Stimulated activated CD4-positive, alpha-beta T cell treated with anti-CD3 and anti-CD28 coated beads, Interleukin-4, amount 100 ng/mL, for 1 hour (primary cell): ENCODE results near the gene ADIPOR2.
A peak's percentile ranks its signal among the peaks of the same experiment; 100 is the strongest.

Source experiments
- DNase-seq: peaks from one replicate; pipeline ENCODE4 v3.0.0-alpha.2; 2020

Gene ADIPOR2

DNA sequence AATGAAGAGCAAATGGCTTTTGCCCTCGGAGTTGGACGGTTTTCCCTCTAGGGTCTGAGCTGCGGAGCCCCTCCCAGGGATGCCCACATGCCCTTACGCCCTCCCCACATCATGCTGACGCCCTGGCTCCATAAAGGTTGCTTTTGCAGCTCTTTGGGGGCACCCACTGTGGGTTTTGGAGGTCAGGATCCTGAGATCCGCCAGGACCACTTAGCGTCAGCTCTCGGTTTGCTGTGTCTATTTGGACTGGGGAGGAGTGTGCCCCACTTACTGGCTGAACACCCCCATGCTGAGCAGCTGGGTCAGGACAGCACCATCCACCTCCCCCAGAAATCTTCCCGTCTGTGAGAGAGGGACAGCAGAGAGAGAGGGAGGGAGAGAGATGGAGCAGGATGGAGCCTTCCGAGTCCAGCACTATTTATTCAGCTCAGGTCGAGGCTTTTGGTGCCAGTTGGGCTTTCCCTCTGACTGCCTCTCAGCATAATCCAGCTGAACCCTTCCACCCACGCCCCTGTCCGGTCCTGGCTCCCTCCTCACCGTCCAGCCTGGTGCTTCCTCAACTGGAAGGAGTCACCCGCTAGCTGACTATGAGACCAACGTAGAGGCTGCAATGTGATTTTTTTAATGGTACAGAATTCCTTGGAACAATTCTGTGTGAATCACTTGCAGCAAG is 110.6 kb downstream of the ADIPOR2 start:
- DNase-seq, result no peak

DNA sequence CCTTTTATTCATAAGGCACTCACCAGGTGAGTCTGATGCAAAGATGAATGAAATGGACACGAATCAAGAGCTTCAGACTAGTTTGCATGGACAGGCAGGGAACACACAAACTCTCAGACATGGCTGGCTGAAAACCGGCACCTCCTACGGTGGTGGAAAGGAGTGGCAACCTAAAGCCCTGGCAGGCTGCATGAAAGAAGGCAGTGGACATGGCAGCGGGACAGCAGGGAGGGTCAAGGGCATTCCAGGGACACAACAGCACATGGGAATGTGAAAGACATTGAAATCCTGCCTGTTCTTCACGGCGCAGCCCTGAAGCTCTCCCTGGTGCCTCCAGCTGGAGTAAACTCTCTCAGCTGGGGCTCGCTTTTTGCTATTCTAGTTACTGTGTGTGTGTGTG is 112.9 kb downstream of the ADIPOR2 start:
- no peak for DNase-seq

DNA sequence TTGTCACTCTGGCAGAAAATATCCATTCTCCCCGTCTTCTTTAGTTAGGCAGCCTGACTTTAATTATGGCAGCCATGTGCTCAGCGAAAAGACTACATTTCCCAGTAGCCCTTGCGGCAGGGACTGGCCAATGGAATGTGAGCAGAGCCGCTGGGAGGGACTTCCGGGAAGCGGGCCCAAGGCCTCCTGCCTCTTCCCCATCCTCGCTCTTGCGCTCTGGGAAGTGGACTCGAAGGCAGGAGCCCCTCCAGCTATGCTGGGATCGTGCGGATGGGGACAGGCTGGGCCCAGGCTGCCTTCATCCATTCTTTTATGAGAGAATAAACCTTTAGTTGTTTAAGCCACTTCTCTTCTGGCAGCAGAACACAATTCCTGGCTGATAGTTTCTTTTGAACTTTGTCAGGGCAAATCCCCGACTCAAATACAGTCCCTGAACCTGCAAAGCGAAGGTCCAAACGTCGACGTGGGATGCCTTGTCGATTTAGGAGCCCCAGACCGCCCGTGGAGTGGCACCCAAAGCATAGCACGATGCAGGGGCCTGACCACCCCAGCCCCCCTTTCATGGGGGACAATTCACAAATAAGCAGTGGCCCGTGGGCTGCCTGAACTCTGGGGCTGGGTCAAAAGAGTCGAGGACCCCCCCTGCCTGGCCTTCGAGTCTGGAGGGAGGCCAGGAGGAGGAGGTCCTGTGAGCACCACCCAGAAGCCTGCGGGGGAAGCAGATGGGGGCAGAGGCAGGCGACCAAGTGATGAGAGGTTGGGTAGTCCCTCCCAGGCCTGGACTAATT is 113.9 kb downstream of the ADIPOR2 start:
- peak; percentile 84 for DNase-seq

GRCh38 chr12:1805441-1806081 is 114.7 kb downstream of the ADIPOR2 start:
- DNase-seq, result no peak

- DNase-seq, result no peak
Observed at GRCh38 chr12:1806301-1807086, 115.6 kb downstream of the ADIPOR2 start.

GRCh38 chr12:1807087-1807860 is 116.4 kb downstream of the ADIPOR2 start:
- DNase-seq, result no peak

DNA sequence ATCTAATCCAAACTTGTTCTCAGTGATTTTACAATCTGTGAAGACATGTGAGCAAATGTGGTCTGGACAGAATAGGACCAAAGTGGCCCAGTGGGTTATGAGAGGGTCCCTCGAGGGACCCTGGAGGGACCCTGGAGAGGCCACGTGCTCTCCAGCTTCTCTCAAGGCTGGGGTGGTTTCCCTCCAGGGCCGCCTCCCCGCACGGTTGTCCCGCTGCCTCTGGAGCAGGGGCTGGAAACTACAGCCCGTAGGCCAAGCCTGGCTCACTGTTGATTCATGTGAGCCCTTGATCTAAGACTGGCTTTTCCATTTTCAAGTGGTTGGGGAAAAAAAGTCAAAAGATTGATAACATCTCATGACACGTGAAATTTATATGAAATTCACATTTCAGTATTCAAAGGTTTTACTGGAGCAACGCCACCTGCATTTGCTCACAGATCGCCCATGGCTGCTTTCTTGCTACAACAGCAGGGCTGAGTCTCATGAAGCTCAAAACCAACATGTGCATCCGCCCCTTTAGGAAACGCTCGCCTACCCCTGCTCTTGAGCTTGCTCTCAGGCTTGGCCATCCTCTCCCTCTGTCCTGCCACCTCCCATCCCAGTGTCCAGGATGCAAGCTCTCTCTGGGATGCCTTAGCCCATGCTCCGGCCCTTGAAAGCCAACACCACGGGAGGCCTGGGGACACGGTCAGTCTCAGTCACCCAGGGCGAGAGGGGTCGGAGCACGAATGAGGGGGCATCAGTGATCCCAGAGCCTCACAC is 117.3 kb downstream of the ADIPOR2 start:
- no peak for DNase-seq

DNA sequence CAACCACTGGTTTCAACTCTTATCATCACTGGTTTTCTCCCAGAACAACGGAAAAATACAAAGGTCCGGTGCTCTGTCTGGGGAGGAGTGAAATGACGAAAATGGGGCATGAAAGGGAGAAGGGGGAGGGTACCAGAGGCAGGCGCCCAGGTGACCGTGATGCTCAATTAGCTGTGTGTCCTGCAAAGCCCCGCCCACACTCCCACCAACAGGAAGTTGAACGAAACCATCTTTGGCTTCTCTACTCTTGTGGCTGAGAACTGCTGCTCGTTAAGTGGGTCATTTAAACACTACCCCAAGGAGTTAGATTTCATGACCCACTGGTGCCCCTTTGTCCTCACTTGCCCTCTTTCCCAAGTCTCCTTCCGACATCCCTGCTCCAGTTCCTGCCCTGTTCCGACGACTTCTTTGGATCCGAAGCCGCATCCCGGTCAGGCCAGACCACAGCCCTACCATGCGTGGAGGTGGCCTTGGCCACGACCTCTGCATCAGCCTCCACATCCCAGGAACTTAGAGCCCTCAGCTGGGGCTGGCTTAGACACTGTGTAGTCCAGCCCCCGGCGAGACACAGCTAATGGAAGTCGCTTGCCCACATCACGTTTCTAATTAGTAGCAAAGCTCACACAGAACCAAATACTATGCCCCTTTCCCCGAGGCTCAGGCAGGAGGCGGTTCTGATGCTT is 118.1 kb downstream of the ADIPOR2 start:
- DNase-seq, result no peak

DNA sequence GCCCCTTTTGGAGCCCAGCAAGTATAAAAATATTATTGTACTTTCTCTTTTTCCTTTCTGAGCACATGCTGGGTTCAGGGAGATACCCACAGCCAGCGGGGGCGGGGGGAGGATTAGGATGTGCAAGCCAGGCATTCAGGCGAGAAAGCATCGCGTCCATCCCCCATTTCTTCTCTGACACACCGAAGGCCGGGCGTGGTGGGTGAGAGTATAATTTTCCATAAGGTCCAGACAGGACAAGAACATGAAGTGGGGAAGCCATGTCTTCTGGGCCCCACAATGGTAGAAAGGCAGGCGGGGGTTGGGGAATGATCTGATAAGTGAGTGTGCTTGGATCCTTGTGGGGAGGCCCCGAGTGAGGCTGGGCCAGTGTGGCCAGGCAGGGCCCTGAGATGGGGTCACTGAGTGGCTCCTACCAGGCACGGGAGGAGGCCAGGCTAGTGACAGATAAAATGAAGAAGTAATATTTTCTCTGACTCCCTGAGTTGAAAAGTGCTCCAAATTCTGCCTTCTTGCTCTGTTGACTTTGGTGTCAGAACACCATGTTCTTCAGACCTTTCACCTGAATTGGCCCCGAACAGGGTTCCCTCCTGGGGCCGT is 118.8 kb downstream of the ADIPOR2 start:
- DNase-seq, result no peak

DNA sequence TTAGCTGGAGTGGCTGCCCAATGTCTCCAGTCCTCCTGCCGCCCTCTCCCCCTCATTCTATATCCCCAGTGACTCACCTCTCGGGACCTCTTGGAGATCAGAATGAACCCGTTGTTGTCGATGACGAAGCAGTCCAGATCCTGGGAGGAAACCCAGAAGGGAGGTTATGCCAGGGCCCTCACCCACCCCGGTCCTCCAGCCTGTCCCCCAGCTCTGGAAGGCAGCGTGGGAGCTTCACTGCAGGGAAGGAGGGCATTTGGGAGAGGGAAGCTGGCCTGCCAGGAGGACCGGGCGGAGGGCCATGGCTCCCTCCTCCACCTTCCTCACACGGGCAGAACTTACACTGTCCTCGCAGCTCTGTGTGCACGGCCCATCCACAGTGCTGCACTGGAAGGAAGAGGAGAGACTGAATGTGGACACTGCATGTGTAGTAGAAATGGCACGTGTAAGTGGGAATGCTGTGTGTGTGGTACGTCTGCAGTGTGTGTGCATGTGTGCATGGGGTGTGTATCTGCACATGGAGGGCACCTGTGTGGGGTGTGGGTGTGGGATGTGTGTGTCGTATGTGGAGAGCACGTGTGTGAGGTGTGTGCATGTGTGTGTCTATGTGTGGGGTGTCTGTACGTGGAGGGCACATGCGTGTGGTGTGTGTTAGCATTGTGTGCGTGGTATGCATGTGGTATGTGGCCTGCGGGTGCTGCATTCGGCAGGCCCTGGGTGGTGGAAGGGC is 119.5 kb downstream of the ADIPOR2 start:
- DNase-seq, result no peak

- DNase-seq, result no peak
Observed at GRCh38 chr12:1810931-1811280, 120.0 kb downstream of the ADIPOR2 start.

DNA sequence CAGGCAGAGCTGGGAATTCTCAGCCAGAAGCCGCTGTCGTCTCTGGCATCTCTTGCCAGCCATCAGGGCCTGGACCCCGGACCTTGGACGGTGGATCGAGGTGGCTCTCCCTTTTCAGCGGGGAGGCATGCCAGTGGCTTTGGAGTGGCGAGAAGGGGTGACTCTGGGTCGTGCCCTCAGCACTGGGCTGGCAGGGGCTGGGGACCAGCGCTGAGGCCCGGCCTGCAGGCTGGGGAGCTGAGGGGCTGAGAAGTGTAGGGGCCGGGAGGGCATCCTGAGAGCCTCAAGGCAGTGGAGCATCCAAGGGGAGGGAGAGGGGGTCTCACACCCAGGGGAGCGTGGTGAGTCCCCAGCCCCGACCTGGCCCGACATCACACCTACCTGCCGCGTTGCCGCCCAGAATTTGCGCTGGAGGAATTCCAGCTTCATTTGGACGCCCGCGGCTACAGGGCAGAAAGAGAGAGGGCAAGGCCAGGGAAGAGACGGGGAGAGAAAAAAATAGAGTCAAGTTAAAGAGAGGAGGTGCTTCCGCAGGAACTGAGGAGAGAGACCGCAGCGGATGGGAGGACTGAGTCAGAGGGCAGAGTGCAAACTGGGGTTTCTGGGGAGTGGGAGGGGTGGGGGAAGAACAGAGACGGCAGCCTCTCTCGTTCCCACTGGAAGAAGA is 120.5 kb downstream of the ADIPOR2 start:
- peak; percentile 41 for DNase-seq

GRCh38 chr12:1811948-1812291 is 121.0 kb downstream of the ADIPOR2 start:
- no peak for DNase-seq

DNA sequence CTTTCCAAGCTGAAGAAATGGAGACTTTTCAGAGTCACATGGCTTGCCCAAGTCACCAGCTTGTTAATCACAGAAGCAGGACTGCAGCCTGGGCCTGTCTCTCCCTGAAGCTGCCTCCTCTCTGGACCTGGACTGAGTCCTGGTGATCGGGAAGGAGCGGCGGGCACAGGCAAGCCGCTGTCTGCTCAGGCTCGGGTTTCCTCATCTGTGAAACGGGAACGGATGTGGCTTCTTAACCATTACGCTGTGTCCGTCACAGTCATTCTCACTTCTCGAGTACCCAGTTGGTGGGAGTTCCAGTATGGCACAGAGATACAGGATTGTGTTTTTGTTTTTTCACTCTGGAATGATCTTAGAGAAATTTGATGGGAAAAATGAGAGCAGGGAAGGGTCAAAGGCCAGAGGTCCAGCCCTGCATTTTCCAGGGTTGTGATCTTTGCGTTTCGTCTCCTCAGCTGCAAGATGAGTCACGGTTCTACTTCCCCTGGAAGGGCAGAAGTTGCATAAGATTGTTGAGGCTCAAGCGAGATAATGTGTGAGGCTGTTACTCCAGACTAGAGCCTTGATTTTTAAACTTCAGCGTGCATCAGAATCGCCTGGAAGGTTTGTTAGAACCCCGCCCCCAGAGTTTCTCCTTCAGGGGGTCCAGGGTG is 121.9 kb downstream of the ADIPOR2 start:
- DNase-seq, result no peak

- no peak for DNase-seq
Observed at GRCh38 chr12:1814266-1814665, 123.4 kb downstream of the ADIPOR2 start.

DNA sequence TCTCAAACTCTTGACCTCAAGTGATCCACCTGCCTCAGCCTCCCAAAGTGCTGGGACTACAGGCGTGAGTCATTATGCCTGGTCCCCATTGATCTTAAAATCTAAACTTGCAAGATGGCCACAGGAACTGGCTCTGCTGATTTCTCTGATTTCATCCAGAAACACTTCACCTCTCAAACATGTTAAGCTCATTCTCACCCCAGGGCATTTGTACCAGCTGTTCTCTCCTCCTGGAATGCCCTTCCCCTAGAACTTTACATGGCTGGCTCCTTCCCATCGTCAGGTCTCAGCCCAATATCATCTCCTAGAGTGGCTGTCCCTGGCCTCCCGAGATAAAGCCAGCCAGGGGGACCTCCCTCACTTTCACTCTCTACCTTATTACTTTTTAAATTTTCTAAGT is 124.2 kb downstream of the ADIPOR2 start:
- DNase-seq, result no peak

DNA sequence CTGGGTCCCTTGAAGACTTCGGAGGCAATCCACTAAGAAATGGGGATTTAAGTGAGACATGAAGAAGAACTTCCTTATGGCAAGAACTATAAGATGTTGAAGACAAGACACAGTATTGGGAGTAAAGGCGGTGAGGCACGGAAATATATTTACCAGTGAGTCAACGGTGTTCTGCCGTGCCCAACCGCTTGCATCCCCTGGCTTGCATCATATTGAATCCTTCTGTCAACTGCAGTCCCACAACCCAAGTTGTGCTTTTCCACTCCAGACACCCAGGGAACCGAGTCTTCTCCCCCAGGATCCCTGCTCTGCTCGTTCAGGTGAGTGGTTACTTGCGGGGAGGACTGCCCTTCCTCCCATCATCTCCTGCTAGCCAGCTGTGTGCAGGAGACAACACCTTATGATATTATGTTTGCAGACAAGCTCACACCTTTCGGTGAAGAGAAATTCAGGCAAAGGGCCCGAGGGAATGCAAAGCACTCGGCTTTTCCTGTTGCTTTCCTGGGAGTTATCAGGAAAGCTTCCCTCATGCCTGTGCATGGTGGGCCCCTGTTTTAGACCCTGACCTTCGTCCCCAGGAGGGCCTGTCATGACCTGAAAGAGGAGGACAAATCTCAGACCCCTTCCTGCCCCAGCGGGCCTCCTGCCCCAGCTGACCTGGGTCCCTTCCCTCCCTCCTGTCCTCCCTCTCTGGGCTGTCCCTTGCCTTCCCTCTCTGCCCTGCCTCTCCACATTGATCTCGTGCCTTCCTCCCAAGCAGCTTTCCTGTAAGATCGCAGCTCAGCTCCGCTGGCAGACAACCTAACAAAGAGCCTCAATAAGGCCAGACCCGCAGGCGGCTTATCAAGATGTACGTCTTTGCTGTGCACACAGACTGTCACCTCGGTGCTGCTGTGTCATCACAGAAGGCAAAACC is 125.2 kb downstream of the ADIPOR2 start:
- no peak for DNase-seq
